GM23248 (cell line): Measurements from ENCODE around the gene LCT. TPM values are rescaled to one million over a fixed set of nuclear protein-coding genes. Genes with fewer than 3 reads are reported as not detected.
"Not testable (repeated sequence)": the region's sequence is repeated elsewhere in the genome, so short reads cannot be mapped to it uniquely, and the experiment has no call there.

Experiments
- DNase-seq: peaks from one replicate; pipeline ENCODE4 v3.0.0-alpha.2; 2015
- H2AFZ ChIP-seq: fragments of 200-600 bp; sonication (generic); 2 replicates; pipeline ENCODE4 v1.6.1; 2016; ENCODE audit warnings: antibody characterized with exemption
- H3F3A ChIP-seq: fragments of 200-600 bp; sonication (generic); 2 replicates; pipeline ENCODE4 v1.6.1; 2016; ENCODE audit warnings: mild to moderate bottlenecking, antibody characterized with exemption, mixed run types; ENCODE audit not compliant: insufficient read depth
- H3K27ac ChIP-seq: fragments of 200-600 bp; sonication (generic); 2 replicates; pipeline ENCODE4 v1.5.1; 2016; ENCODE audit warnings: mild to moderate bottlenecking
- H3K27me3 ChIP-seq: fragments of 200-600 bp; sonication (generic); replicated peaks from 2 replicates; pipeline ENCODE4 v1.6.1; 2016; ENCODE audit warnings: mild to moderate bottlenecking; ENCODE audit not compliant: insufficient read depth
- H3K36me3 ChIP-seq: fragments of 200-600 bp; sonication (generic); 2 replicates; pipeline ENCODE4 v1.6.1; 2016; ENCODE audit warnings: low read depth, mild to moderate bottlenecking
- H3K4me1 ChIP-seq: fragments of 200-600 bp; sonication (generic); 2 replicates; pipeline ENCODE4 v1.6.1; 2016; ENCODE audit warnings: mild to moderate bottlenecking; ENCODE audit not compliant: insufficient read depth
- H3K4me2 ChIP-seq: fragments of 200-600 bp; sonication (generic); one replicate; pipeline ENCODE4 v1.6.1; 2016; ENCODE audit warnings: mild to moderate bottlenecking; ENCODE audit not compliant: unreplicated experiment
- H3K4me3 ChIP-seq: fragments of 200-600 bp; sonication (generic); 2 replicates; pipeline ENCODE4 v1.5.1; 2016; ENCODE audit warnings: mild to moderate bottlenecking
- H3K79me2 ChIP-seq: fragments of 200-600 bp; sonication (generic); 2 replicates; pipeline ENCODE4 v1.6.1; 2016; ENCODE audit warnings: mild to moderate bottlenecking; ENCODE audit not compliant: insufficient read depth
- H3K9ac ChIP-seq: fragments of 200-600 bp; sonication (generic); 2 replicates; pipeline ENCODE4 v1.6.1; 2016; ENCODE audit warnings: mild to moderate bottlenecking
- H3K9me2 ChIP-seq: fragments of 200-600 bp; sonication (generic); 2 replicates; pipeline ENCODE4 v1.6.1; 2016; ENCODE audit warnings: mixed run types, mild to moderate bottlenecking, moderate library complexity; ENCODE audit not compliant: insufficient read depth
- H3K9me3 ChIP-seq: fragments of 200-600 bp; sonication (generic); one replicate; pipeline ENCODE4 v1.6.1; 2017; ENCODE audit warnings: low read depth
- H4K20me1 ChIP-seq: fragments of 200-600 bp; sonication (generic); 2 replicates; pipeline ENCODE4 v1.6.0; 2016; ENCODE audit not compliant: insufficient read depth
- EZH2 ChIP-seq: fragments of 200-600 bp; sonication (generic); IDR thresholded peaks from 2 replicates; pipeline ENCODE4 v1.6.1; 2018; ENCODE audit warnings: antibody characterized with exemption, mild to moderate bottlenecking; ENCODE audit not compliant: insufficient read depth, poor library complexity, severe bottlenecking
- EZH2phosphoT487 ChIP-seq: fragments of 200-600 bp; sonication (generic); IDR thresholded peaks from 2 replicates; pipeline ENCODE4 v1.6.1; 2018; ENCODE audit warnings: antibody characterized with exemption, moderate library complexity, mild to moderate bottlenecking, low read depth; ENCODE audit not compliant: insufficient read depth
- WGBS, 2 experiments: methylation state at CpG; one replicate each; pipeline ENCODE4 v1.1.6; 2015 to 2017; ENCODE audit warnings: low lambda C conversion rate in 2 of 2, low coverage in 1 of 2; ENCODE audit errors: missing lambda C conversion rate in 2 of 2; 5-methylcytosine and 5-hydroxymethylcytosine counted together
- in situ Hi-C: fragments of 300-500 bp; cut with MboI; formaldehyde crosslinking; loops from 2 replicates; pipeline ENCODE4 v1.15.0; 2020
- polyA plus RNA-seq: library from polyadenylated mRNA; unstranded; fragments of >200 nt; fragmentation: Nextera tagmentation; extraction: Ambion mirVana; gene quantifications from 2 replicates; pipeline ENCODE4 v1.2.1, GENCODE V29; 2016
- total RNA-seq: library from RNA; depleted of rRNA; stranded (reverse); fragments of >200 nt; shearing (Covaris generic); gene quantifications from 2 replicates; pipeline ENCODE4 v1.2.3, GENCODE V29; 2014

Gene LCT
- total and polyA plus RNA-seq, 2 experiments from 2014 or later, result under 0.01 TPM; not detected in 1

DNA sequence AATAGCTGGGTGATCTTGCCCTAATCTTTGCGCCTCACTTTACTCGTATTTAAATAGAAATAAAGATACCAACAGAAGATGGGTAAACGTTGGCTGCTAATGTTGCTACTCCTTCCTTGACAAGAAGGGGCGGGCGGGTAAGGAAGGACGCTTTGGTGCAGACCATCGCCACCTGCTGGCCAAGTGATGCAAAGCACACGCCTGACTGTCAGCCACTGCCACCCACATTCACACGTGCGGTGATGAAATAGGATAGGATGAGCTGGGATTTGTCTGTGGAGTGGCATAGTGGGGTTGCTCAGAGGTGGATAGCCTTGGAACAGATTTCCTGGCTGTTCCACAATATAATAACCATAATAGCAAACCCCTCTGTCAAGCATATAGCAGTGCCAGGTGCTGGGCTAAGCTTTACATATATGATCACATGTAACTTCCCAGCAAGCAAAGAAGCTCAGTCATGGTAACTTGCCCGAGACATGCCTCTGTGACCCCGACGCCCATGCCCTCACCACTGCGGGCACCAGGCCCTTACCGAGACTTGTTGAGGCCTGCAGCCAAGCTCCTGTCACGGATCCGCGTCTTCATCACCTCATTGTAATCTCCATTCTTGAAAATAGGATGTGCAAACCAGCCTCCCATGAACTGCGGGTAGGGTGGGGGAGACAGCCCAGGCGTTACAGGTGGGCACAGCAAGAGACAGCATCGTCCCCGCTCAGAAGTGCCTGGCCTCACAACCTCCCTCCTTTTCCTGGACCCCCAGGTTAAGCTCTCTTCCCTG is 39.3 kb downstream of the LCT start:
- H3K9ac ChIP-seq, result no peak overlapping the region
- peak overlapping the region; percentile 65; the same call in 1 of the 2 replicates for H2AFZ ChIP-seq
- 43 to 46% methylated on average over 22 of the region's 22 CpGs for WGBS, 2 experiments
- H3K27ac ChIP-seq, result no peak overlapping the region
- H3K4me3 ChIP-seq, result no peak overlapping the region
- no peaks in the 10 kb centered on the region for H3K36me3 ChIP-seq
- in situ Hi-C loops, result no loop called here
- H3K9me2 ChIP-seq, result no peaks in the 10 kb centered on the region
- peak; percentile 91 for DNase-seq
- H3K27me3 ChIP-seq, result no peaks in the 10 kb centered on the region
- H3K4me2 ChIP-seq, result no peak overlapping the region
- H3K9me3 ChIP-seq, result no peaks in the 10 kb centered on the region
- H3K79me2 ChIP-seq, result no peaks in the 10 kb centered on the region
- no peaks in the 10 kb centered on the region for H3F3A ChIP-seq
- H4K20me1 ChIP-seq, result no peaks in the 10 kb centered on the region
- no peak for TF ChIP-seq EZH2phosphoT487
- no peak for TF ChIP-seq EZH2
- H3K4me1 ChIP-seq, result no peaks in the 10 kb centered on the region

DNA sequence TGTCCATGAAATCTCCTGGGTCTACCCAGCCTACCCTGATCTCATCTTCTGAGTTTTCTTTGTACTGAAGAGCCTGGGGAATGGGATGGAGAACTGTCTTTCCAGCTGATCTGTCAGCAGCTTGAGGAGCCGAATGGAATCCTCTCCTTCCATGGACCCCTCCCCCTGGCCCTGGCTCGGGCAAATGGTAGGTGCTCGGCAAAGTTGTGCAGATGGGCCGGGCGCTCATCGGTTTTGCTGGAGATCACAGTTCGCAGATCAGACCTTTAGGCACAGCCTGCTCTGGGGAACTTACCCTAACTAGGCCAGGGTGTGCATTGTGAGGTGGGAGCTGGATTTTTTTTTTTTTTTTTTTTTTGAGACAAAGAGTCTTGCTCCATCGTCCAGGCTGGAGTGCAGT is 40.4 kb downstream of the LCT start:
- WGBS, 2 experiments, result 84 to 89% methylated on average over 8 of the region's 8 CpGs
- Histone ChIP-seq H2AFZ (no peak overlapping the region), H4K20me1 (no peaks in the 10 kb centered on the region), H3K27ac (no peak overlapping the region), H3K9me2 (no peaks in the 10 kb centered on the region), H3K36me3 (no peaks in the 10 kb centered on the region), H3K79me2 (no peaks in the 10 kb centered on the region), H3K27me3 (no peaks in the 10 kb centered on the region), H3F3A (0 out of 2 replicates have a peak, but pooled peaks cover under 1% of the 10 kb centered on the region), H3K4me3 (no peak overlapping the region), H3K4me2 (no peak overlapping the region), H3K9ac (no peak overlapping the region), H3K4me1 (no peaks in the 10 kb centered on the region), H3K9me3 (no peaks in the 10 kb centered on the region)
- in situ Hi-C loops, result no loop called here
- TF ChIP-seq EZH2, result no peak
- TF ChIP-seq EZH2phosphoT487, result no peak
- DNase-seq, result no peak

DNA sequence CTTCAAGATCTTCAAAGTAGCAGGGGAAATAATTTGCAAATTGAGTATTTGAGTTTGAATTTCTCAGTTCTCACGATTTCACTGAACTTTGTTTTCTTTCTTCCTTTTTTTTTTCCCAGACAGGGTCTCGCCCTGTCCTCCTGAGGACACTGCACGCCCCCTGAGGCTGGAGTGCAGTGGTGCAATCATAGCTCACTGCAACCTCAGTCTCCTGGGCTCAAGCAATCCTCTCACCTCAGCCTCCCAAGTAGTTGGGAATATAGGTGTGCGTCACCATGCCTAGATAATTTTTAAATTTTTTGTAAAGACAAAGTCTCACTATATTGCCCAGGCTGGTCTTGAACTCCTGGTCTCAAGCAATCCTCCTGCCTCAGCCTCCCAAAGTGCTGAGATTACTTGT is 41.3 kb downstream of the LCT start:
- H3K9ac ChIP-seq, H2AFZ ChIP-seq, H3K27ac ChIP-seq, H4K20me1 ChIP-seq, H3K9me3 ChIP-seq, H3K9me2 ChIP-seq, H3K4me1 ChIP-seq, H3K79me2 ChIP-seq, H3K4me3 ChIP-seq, H3K27me3 ChIP-seq, H3F3A ChIP-seq, H3K36me3 ChIP-seq, DNase-seq, in situ Hi-C loops, H3K4me2 ChIP-seq: not testable (repeated sequence)
- WGBS, 2 experiments, result 50% methylated on average over 4 of the region's 4 CpGs

DNA sequence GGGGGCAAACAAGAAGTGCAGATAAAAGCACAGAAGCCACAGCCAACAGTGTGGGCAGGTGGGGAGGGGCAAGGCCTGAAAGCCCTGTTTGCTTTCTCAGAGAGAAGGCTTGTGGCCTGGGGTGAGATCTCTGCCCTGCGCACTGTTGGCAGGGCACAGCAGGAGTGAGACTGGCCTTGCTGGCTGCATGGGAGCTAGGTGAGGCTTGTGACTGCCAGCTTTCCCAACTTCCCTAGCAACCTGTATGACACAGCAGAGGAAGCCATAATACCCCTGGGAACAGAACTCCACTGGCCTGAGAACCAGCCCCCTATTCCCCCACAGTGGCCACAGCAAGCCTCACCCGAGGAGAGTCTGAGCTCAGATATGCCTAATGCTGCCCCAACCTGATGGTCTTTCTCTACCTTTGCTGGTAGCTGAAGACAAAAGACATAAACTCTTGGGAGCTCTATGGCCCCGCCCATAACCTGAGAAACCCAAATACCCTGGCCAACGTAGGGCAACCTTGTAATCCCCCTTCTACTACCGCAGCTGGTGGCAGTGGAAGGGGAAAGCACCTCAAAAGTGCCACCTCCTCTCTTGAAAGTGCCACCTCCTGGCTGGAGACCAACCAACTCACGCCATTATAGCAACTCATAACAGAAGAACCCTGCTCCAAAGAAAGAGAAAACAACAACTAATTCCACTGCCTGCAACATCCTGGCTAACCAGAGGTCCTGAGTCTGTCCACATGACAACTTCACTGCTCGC is 44.4 kb downstream of the LCT start:
- H3K9me2 ChIP-seq, result no peaks in the 10 kb centered on the region
- 67 to 71% methylated on average over 7 of the region's 7 CpGs for WGBS, 2 experiments
- no peak overlapping the region for H3K27ac ChIP-seq
- H3K4me1 ChIP-seq, result no peaks in the 10 kb centered on the region
- no peaks in the 10 kb centered on the region for H3K27me3 ChIP-seq
- no peaks in the 10 kb centered on the region for H3K79me2 ChIP-seq
- H3K4me2 ChIP-seq, result no peak overlapping the region
- TF ChIP-seq EZH2phosphoT487, result no peak
- no peak for TF ChIP-seq EZH2
- no peaks in the 10 kb centered on the region for H3K36me3 ChIP-seq
- no peak overlapping the region for H3K4me3 ChIP-seq
- no peak overlapping the region for H3K9ac ChIP-seq
- 0 out of 2 replicates have a peak, but pooled peaks cover 4% of the 10 kb centered on the region for H3F3A ChIP-seq
- no peak for DNase-seq
- H4K20me1 ChIP-seq, result no peaks in the 10 kb centered on the region
- H3K9me3 ChIP-seq, result no peaks in the 10 kb centered on the region
- H2AFZ ChIP-seq, result no peak overlapping the region
- in situ Hi-C loops, result no loop called here
